Ishikawa (cell line): ENCODE data around the gene CYP2W1.

Experiments
- CREB1 ChIP-seq: IDR thresholded peaks from 2 replicates; pipeline ENCODE4 v1.6.1; 2012; ENCODE audit warnings: low read depth
- EP300 ChIP-seq: IDR thresholded peaks from 2 replicates; pipeline ENCODE4 v1.6.1; 2012; ENCODE audit warnings: borderline replicate concordance
- NFIC ChIP-seq: IDR thresholded peaks from 2 replicates; pipeline ENCODE4 v1.6.1; 2012
- RAD21 ChIP-seq: IDR thresholded peaks from 2 replicates; pipeline ENCODE4 v1.6.1; 2012; ENCODE audit warnings: low read depth
- REST ChIP-seq: IDR thresholded peaks from 2 replicates; pipeline ENCODE4 v1.6.1; 2012; ENCODE audit warnings: low read depth, mild to moderate bottlenecking
- TAF1 ChIP-seq: IDR thresholded peaks from 2 replicates; pipeline ENCODE4 v1.6.1; 2012; ENCODE audit warnings: low read depth, mild to moderate bottlenecking
- YY1 ChIP-seq: IDR thresholded peaks from 2 replicates; pipeline ENCODE4 v1.6.1; 2012; ENCODE audit warnings: low read depth
- TF ChIP-seq, protein P1 (sequence below): IDR thresholded peaks from 2 replicates; pipeline ENCODE4 v1.6.1; 2012

- TF ChIP-seq TAF1, result no peak
- TF ChIP-seq CREB1, result no peak
- no peak for TF ChIP-seq EP300
- TF ChIP-seq NFIC, result no peak
- TF ChIP-seq, protein P1, sequence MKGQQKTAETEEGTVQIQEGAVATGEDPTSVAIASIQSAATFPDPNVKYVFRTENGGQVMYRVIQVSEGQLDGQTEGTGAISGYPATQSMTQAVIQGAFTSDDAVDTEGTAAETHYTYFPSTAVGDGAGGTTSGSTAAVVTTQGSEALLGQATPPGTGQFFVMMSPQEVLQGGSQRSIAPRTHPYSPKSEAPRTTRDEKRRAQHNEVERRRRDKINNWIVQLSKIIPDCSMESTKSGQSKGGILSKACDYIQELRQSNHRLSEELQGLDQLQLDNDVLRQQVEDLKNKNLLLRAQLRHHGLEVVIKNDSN, result no peak
- TF ChIP-seq YY1, result no peak
- no peak for TF ChIP-seq REST
- TF ChIP-seq RAD21, result no peak
Observed at GRCh38 chr7:1020849-1021251, 37.9 kb downstream of the CYP2W1 start.
